SW480 (cell line): ENCODE data around the gene BORA.
A peak's percentile ranks its signal among the peaks of the same experiment; 100 is the strongest.
"Not testable (repeated sequence)": the region's sequence is repeated elsewhere in the genome, so short reads cannot be mapped to it uniquely, and the experiment has no call there.

Experiments
- DNase-seq: peaks from one replicate; pipeline ENCODE4 v3.0.0-alpha.2; 2016; ENCODE audit warnings: low spot score

BORA gene

GRCh38 chr13:72763411-72763810 lies 35.7 kb downstream of the BORA start:
- DNase-seq = no peak

GRCh38 chr13:72774019-72774418 lies 46.3 kb downstream of the BORA start:
- no peak for DNase-seq

- peak; percentile 97 for DNase-seq
These were observed 54.0 kb downstream of the BORA start, which contains the start of the genes DIS3 and PIBF1 for GRCh38 chr13:72781451-72782439. TSS of gene DIS3 (minus strand) at chr13:72781900. CDS start at chr13:72781832, 68 bp downstream. TSS of gene PIBF1 (plus strand) at chr13:72782133. CDS start at chr13:72783470, 1,337 bp downstream.

DNA sequence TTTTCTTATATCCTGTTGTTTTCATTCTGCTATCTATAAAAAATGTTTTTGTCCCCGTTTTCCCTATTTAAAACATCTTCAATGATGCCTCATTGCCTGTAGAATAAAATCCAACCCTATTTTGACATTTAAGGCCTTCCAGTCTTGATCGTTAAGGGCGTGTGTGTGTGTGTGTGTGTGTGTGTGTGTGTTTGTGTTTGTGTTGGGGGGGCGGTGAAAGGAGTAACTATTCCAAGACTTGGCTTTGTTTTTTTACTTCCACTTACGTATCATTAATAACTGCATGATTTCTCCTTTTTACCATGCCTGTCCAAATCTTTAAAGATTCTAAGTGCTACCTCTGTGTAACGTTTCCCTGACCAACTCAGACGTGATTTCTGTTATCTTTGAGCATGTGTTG lies 55.0 kb downstream of the BORA start:
- peak; percentile 12 for DNase-seq

GRCh38 chr13:72784679-72785078 lies 57.0 kb downstream of the BORA start:
- not testable (repeated sequence) for DNase-seq

DNA sequence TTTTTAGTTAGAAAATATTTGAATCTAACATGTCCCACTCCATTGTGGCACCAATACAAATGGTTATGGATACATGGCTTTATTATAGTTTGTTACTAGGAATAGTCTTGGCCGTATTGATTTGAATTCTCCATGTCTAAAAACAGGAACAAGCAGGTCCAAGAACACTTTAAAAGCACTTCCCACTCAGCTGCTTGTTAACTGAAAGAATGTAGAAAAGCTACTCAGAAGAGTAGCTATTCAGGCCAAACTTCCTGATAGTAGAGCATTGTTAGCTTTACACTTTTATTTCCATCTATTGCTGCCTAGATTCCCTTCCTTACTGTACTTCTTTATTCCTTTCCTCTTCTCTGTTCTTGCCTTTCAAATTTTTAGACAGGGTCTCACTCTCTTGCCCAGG lies 61.1 kb downstream of the BORA start:
- no peak for DNase-seq

- no peak for DNase-seq
These were observed 64.9 kb downstream of the BORA start for GRCh38 chr13:72792640-72793039.

DNA sequence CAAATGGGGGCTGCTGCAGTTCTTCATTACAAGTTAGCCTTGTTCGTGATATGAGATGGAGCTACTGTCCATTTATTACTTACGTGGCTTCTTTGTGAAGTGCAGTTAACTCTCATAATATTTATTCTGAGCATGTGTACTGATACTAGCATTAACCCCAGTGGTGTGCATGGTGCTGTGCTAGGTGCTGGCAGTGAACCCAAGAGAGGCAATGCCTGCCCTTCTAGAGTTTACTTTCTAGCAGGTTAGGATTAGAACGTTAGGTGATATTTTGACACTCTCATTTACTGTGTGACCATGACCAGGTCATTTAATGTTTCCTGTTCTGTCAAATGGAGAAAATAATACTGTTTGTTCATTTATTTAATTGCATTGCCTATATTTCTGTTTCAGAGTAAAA lies 71.1 kb downstream of the BORA start:
- no peak for DNase-seq

GRCh38 chr13:72804301-72804700 lies 76.6 kb downstream of the BORA start:
- no peak for DNase-seq
